NCI-H345 treated with DMSO at 0.1 percent for 48 hours (cell line): ENCODE data around the gene FMNL2.
A peak's percentile ranks its signal among the peaks of the same experiment; 100 is the strongest.
"Not testable (repeated sequence)": the region's sequence is repeated elsewhere in the genome, so short reads cannot be mapped to it uniquely, and the experiment has no call there.

Experiments
- DNase-seq: peaks from one replicate; lab custom pipeline; 2025; ENCODE audit not compliant: unreplicated experiment; lab: John Stamatoyannopoulos, UW

Gene FMNL2

DNA sequence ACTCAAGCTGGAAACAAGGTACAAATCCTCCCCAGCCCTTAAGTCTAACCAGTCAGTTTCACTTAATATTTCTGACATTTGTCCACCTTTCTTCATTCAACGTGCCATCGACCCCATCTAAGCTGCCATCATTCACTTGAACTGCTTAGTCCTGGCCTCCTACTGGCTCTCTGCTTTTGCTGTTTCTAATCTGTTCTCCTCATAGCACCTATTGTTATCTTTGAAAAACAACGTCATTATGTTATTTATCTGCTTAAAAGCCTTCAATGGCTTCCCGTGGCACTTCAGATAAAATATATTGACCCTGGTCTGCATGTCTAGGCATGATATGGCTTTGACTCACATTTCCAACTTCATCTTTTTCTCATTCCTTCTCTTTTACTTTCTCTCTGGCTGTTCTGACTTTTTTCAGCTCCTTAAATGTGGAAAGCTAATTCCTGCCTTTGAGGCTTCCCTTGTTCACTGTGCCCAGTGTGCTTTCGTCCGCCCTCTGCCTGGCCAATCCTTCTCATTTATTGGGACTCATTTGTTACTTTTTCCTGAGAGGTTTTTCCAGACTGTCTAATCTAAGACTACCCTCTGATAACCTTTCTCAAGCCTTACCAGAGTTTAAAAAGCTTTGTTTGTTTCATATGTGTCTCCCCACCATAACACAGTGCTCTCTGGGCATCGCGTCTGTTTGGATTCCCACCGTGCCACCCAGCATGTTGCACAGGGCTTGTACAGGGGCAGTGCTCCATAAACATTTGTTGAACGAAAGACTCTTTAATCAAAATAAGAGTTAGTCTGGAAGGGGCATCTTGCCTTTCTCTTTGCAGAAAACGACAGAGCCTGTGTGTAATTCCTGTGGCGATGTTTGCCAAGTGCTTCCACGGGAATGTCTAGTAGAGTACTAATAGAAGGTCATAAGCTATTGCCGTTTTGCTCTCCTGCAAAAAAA, 183.9 kb downstream of the FMNL2 start:
- DNase-seq = peak; percentile 31

DNA sequence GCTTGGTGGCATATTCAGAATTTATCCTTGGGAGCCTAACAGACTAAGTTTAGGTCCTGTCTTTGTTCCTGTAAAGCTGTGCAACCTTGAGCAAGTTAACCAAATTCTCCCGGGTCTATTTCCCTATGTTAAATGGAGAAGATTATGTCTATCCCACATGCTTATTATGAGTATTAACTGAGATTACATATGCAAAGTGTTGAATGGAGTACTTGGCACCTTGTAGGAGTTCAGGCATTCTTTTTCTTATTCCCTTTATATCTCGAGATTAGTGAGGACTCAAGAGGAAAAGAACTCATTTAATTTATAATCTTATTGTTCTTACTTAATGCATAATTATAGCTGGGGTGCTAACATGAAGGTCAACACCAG, 184.6 kb downstream of the FMNL2 start:
- DNase-seq = no peak

- DNase-seq = no peak
These were observed 185.8 kb downstream of the FMNL2 start for GRCh38 chr2:152520759-152521158.

DNA sequence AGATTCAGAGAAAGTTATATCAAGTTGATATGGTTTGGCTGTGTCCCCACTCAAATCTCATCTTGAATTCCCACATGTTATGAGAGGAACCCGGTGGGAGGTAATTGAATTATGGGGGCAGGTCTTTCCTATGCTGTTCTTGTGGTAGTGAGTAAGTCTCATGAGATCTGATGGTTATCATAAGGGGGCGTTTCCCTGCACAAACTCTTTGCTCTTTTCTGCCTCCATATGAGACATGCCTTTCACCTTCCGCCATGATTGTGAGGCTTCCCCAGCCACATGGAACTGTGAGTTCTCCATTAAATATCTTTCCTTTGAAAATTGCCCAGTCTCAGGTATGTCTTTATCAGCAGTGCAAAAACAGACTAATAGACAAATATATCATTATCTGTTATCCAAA, 187.5 kb downstream of the FMNL2 start:
- not testable (repeated sequence) for DNase-seq

DNA sequence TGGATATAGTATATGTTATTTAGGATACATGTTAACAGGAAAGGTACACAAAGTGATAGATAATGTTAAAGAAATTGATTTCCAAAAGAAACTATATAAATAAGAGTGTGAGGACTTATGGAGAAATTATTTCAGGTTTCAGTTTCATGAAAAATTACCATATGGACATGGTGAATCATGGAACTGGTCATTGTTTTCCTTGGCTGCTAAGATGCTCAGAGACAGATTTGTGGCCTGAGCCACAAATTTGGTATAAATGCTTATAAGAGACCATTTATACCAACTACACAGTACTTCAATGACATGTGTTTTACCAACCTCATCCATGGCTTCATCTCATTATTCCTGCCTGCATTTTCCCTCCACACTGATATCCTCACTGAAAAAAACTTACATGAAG, 188.1 kb downstream of the FMNL2 start:
- DNase-seq = no peak

- DNase-seq = no peak
These were observed 190.4 kb downstream of the FMNL2 start for GRCh38 chr2:152525277-152525838.

DNA sequence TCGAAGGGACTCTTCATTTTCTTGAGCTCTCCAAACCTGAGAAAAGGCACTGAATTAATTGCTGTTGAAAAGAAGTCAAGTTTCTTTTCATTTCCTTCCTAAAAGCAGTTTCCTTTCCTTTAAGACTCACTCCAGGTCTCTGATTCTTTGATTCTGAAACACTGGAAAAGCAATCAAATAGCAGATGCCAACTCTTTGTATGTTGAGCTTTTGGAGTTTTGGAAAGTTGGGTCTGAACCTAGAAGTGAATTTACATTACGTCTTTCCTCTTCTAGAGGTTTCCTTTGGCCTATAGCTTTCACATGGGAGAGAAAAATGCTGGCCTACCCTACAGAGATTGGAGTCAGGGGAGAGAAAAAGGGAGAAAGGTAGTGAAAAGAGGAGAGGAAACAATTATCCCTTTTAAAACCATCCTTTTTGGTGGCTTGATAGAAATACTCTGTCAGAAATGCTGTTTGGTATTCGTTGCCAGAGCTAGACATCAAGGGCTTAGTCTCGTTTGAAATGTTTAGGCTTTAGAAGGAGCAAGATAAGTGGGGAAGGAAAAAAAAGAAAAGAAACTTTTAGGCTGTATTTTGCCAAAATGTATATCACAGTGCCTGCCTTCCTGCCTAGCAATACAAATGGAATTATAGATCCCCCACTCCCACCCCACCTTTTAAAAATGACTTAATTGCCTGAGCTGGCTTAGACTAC, 194.6 kb downstream of the FMNL2 start:
- DNase-seq = no peak

GRCh38 chr2:152532241-152532640, 197.3 kb downstream of the FMNL2 start:
- no peak for DNase-seq

DNA sequence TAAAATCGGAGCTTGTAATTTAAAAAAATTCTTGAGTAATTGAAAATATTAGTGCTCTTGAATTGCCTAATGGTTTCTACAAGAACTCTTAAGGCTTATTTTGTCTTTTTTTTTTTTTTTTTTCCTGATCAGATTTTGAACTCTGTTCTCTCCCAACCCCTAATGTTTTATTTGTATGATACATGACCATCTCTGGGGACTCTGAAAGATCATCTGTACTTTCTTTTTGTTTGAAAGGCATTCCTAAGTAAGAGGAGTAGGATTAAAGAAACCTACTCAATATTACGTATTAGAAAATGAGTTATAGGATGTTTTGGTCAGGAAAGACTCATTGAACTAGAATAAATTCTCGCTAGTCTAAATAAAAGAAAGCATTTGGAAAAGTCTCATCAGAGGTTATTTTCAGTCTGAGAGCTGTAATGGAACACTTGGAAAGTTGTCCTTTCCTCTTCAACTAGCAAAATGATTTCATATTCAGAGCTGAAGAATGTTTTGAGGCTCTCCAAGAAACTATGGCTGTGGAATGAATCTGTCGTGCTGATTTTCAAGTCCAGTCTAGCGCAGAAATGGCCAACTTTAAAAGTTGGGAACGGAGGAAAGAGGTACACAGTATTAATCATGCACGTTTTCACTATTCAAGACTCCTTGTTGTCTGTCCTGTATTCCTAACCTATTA, 199.6 kb downstream of the FMNL2 start:
- DNase-seq = no peak

- DNase-seq = no peak
These were observed 202.2 kb downstream of the FMNL2 start for GRCh38 chr2:152537081-152537651.

GRCh38 chr2:152539424-152539823, 204.4 kb downstream of the FMNL2 start:
- DNase-seq = no peak

DNA sequence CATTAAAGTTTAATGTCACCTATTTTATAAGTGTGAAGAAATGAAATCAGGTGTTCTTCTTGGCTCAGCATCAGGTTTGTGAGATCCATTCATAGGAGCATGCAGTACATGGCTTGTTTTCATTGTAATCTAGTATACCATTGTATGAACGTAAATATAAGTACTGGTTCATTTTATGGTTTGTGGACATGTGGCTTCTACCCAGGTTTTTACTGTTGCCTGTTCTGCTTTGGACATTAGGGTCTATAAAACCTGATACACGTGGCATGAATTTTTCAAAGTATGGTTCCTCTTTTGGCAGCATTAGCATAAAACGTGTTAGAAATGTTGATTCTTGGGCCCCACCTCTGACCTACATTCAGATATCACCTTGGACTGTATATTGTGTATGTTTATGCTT, 206.7 kb downstream of the FMNL2 start:
- no peak for DNase-seq

- no peak for DNase-seq
These were observed 207.5 kb downstream of the FMNL2 start for GRCh38 chr2:152542337-152542994.

GRCh38 chr2:152542995-152543481, 208.1 kb downstream of the FMNL2 start:
- DNase-seq = no peak

DNA sequence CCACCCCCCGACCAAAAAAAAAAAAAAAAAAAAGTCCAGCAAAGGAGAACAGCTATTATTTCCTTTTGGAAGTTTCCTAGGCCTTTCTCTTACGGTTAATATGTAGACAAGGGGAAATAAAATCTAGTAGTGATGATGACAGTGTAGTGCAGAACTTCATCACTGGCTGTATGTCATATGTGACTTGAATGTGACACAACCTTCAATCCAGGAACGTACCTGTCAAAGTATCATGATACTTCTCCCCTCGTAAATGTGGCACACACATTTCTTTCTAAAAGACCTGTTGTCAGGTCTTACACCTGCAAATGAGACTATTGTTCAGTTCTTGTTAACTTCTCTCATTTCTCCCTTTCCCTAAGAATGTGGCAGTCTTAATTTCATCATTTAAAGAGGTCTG, 208.7 kb downstream of the FMNL2 start:
- no peak for DNase-seq

DNA sequence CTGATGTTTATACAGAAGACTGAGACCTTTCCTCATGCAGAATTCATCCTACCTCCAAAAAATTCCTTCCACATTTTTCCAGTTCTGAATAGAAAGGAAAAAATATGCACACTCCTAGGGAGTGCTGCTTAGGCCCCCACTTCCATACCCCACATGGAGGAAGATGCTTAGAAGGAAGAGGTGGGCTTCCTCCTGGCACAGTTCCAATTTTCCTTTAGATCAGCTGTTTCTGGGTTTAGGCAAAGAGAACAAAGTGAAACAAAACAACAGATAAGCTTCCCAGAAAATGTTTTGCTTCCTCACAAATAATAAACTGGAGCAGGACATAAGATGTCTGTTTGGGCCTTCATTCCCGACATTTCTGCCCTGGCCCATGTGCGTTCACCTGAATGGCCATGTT, 209.7 kb downstream of the FMNL2 start:
- DNase-seq = no peak

DNA sequence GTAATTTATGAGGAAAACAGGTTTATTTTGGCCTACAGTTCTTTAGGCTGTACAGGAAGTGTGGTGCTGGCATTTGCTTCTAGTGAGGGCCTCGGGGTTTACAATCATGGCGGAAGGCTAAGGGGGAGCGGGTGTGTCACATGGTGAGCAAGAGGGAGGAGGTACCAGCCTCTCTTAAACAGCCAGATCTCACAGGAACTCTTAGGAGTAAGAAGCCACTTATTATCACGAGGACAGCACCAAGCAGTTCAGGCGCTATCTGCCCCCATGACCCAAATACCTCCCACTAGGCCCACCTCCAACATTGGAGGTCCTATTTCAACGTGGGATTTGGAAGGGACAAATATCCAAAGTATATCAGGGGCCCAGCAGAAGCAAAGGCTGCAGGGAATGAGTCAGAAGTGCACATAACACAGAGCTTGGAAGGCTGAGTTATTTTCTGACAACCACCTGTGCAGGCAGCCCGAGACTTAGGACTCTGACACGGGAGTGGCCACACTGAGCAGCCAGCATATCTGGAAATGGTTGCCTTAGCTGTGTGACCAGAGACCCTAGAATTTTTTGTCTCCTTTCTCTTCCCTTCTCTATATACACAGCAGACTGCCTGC, 211.4 kb downstream of the FMNL2 start:
- no peak for DNase-seq

DNA sequence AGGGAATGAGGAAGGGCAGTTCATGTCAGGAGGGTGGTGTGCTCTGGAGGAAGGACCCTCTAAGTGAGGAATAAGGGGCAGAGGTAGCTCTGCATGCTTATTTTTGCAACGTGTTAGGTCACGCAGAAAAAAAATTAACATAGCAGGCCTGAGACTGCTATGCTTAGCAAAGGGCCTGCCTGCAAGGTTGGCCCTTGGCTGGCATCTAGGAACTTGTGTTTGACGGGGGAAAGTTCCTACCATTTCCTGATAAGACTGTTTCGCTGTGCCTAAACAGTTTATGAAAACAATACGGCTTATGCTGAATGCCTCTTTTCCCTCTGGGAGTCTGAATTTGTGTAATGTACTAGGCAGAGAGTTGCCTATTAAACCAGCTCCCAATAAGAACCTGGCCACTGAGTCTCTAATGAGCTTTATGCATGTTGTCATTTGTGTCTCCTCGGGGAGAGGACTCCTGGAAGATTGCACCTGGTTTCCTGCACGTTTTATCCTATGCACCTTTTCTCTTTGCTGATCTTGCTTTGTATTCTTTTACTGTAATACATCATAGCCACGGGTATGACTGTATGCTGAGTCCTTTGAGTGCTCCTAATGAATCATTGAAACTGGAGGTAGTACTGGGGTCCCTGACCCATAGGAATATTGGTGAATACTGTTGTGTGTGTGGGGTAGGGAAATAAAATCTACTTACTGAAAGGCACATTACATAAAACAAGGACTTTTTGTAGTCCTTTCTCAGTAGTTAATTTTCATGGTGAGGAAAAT, 213.3 kb downstream of the FMNL2 start:
- no peak for DNase-seq

DNA sequence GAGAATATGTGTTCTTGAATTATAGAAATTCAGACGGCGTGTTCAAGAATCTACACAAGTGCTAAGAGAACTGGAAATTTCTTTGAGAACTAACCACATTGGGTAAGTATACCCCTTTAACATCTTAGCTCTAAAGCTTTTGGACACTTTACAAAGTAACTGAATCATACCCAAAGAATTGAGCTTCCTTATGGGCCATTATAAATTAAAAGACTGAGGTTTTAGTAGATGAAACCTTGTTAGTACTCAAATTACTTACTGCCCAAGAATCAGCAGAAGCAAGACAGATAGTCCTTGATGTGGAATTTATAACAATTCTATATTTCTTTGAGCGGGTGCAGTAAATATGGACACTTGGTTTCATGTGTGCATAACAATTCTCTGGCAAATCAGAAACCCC, 214.0 kb downstream of the FMNL2 start:
- DNase-seq = no peak
